A673 (cell line): ENCODE results near the gene EAF2.

ENCODE experiments used
- CTCF ChIP-seq: fragments of 300-800, 200-600 bp; sonication (generic); conservative IDR thresholded peaks from 2 replicates; pipeline ENCODE4 v1.5.1; 2017; ENCODE audit warnings: low read depth, mild to moderate bottlenecking, antibody characterized with exemption, low read length, moderate library complexity, mixed read lengths
- EZH2 ChIP-seq: fragments of 200-600 bp; sonication (generic); IDR thresholded peaks from 2 replicates; pipeline ENCODE4 v1.6.1; 2017; ENCODE audit warnings: borderline replicate concordance, low read depth, mild to moderate bottlenecking, mixed read lengths, antibody characterized with exemption, low read length; ENCODE audit not compliant: poor library complexity, severe bottlenecking

- TF ChIP-seq CTCF, result no peak
- TF ChIP-seq EZH2, result no peak
Measured at GRCh38 chr3:121793078-121793477, 41.9 kb upstream of the EAF2 start.
